ENCODE data around the gene GABRB2. TPM values are rescaled to one million over a fixed set of nuclear protein-coding genes. Genes with fewer than 3 reads are reported as not detected.

Gene GABRB2
- total and polyA plus RNA-seq, 2 of the 13 experiments (the other 11 are each of a cell fraction or from before 2014, with no cell fraction given), result 0.01 TPM; not detected in 1

DNA sequence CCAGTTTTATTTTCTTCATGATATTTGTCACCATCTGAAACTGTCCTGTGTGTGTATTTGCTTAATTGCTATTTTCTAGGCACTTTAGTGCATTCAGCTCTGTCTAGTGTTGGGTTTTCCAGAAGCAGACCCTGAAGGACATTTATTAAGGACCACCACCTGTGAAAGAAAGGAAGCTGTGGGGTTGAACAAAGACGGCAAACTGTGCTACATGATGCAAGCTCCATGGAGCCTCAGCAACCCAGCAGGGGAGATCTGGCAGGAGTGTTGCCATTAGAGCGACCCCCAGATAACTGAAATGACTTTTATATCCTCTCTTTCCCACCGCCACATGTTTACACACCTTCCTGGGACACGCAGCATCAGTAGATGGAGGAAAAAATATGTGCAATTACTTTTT is 125.5 kb downstream of the GABRB2 start:
- ChIA-PET CTCF (ENCODE audit: low intra/inter-chr PET ratio, low total read pairs) (no interaction called here), POLR2A (no interaction called here)
- Histone ChIP-seq H3K4me2 (ENCODE audit: low read depth, low read length) (no peak overlapping the region), H3K79me2 (ENCODE audit: insufficient read depth, low read length) (no peaks in the 10 kb centered on the region), H3K9ac (ENCODE audit: insufficient read depth, low read depth, low read length) (no peak overlapping the region), H3K4me3 (replicated peaks in 1 of 3; ENCODE audit: insufficient read depth in 1 of 3, low read depth in 2 of 3, low read length in 3 of 3) (no peak overlapping the region), H2AFZ (ENCODE audit: low read length) (no peak overlapping the region), H3K27ac (ENCODE audit: extremely low read length, insufficient read depth, low read length) (no peak overlapping the region), H4K20me1 (ENCODE audit: insufficient read depth, low read length) (no peaks in the 10 kb centered on the region), H3K36me3 (replicated peaks in 1 of 2; ENCODE audit: control insufficient read depth in 1 of 2, insufficient read depth in 2 of 2, low read length in 2 of 2) (no peaks in the 10 kb centered on the region), H3K9me3 (ENCODE audit: low read length) (no peaks in the 10 kb centered on the region), H3K27me3 (ENCODE audit: control insufficient read depth in 1 of 2, insufficient read depth in 2 of 2, low read length in 2 of 2) (no peaks in the 10 kb centered on the region; a peak in 1 of 5 replicates), H3K4me1 (ENCODE audit: insufficient read depth, low read length) (no peaks in the 10 kb centered on the region)
- WGBS (ENCODE audit: low lambda C conversion rate), result 11% methylated on average over 4 of the region's 4 CpGs
- intact Hi-C loops (cut with micrococcal nuclease; ENCODE audit: unreplicated experiment) (no loop called here), in situ Hi-C loops (cut with HindIII; ENCODE audit: extremely low pct_ligation_motif_present, low pct_unique_long_range_greater_than_20kb) (no loop called here)
- FAIRE-seq (no peak), DNase-seq (ENCODE audit: low spot score) (no peak), ATAC-seq (no peak)
- no TSS peak for BruUV-seq (replicated peaks)
- TF ChIP-seq NBN (conservative IDR thresholded peaks at IDR 0.05) (no peak), HES4 (CRISPR knock-in tag; IDR thresholded peaks at IDR 0.05; ENCODE audit: borderline replicate concordance) (no peak), KLF6 (CRISPR knock-in tag; IDR thresholded peaks at IDR 0.05) (no peak), NFATC3 (CRISPR knock-in tag; IDR thresholded peaks at IDR 0.05) (no peak), U2AF1 (optimal IDR thresholded peaks at IDR 0.05; ENCODE audit: low read depth, low read length) (no peak), ZNF557 (CRISPR knock-in tag; IDR thresholded peaks at IDR 0.05) (no peak), POLR2A (IDR thresholded peaks at IDR 0.05; ENCODE audit: insufficient read depth in 1 of 2, low read depth in 2 of 2, low read length in 2 of 2) (no peak), ARID2 (CRISPR knock-in tag; IDR thresholded peaks at IDR 0.05; ENCODE audit: borderline replicate concordance) (no peak), SOX5 (CRISPR knock-in tag; IDR thresholded peaks at IDR 0.05; ENCODE audit: borderline replicate concordance) (no peak), ZMAT3 (CRISPR knock-in tag; conservative IDR thresholded peaks at IDR 0.05) (no peak), NFKBIZ (CRISPR knock-in tag; IDR thresholded peaks at IDR 0.05) (no peak)
- TF ChIP-seq, protein P1, sequence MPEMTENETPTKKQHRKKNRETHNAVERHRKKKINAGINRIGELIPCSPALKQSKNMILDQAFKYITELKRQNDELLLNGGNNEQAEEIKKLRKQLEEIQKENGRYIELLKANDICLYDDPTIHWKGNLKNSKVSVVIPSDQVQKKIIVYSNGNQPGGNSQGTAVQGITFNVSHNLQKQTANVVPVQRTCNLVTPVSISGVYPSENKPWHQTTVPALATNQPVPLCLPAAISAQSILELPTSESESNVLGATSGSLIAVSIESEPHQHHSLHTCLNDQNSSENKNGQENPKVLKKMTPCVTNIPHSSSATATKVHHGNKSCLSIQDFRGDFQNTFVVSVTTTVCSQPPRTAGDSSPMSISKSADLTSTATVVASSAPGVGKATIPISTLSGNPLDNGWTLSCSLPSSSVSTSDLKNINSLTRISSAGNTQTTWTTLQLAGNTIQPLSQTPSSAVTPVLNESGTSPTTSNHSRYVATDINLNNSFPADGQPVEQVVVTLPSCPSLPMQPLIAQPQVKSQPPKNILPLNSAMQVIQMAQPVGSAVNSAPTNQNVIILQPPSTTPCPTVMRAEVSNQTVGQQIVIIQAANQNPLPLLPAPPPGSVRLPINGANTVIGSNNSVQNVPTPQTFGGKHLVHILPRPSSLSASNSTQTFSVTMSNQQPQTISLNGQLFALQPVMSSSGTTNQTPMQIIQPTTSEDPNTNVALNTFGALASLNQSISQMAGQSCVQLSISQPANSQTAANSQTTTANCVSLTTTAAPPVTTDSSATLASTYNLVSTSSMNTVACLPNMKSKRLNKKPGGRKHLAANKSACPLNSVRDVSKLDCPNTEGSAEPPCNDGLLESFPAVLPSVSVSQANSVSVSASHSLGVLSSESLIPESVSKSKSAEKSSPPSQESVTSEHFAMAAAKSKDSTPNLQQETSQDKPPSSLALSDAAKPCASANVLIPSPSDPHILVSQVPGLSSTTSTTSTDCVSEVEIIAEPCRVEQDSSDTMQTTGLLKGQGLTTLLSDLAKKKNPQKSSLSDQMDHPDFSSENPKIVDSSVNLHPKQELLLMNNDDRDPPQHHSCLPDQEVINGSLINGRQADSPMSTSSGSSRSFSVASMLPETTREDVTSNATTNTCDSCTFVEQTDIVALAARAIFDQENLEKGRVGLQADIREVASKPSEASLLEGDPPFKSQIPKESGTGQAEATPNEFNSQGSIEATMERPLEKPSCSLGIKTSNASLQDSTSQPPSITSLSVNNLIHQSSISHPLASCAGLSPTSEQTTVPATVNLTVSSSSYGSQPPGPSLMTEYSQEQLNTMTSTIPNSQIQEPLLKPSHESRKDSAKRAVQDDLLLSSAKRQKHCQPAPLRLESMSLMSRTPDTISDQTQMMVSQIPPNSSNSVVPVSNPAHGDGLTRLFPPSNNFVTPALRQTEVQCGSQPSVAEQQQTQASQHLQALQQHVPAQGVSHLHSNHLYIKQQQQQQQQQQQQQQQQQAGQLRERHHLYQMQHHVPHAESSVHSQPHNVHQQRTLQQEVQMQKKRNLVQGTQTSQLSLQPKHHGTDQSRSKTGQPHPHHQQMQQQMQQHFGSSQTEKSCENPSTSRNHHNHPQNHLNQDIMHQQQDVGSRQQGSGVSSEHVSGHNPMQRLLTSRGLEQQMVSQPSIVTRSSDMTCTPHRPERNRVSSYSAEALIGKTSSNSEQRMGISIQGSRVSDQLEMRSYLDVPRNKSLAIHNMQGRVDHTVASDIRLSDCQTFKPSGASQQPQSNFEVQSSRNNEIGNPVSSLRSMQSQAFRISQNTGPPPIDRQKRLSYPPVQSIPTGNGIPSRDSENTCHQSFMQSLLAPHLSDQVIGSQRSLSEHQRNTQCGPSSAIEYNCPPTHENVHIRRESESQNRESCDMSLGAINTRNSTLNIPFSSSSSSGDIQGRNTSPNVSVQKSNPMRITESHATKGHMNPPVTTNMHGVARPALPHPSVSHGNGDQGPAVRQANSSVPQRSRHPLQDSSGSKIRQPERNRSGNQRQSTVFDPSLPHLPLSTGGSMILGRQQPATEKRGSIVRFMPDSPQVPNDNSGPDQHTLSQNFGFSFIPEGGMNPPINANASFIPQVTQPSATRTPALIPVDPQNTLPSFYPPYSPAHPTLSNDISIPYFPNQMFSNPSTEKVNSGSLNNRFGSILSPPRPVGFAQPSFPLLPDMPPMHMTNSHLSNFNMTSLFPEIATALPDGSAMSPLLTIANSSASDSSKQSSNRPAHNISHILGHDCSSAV (CRISPR knock-in tag; IDR thresholded peaks at IDR 0.05; ENCODE audit: borderline replicate concordance), result no peak
- TF ChIP-seq, protein P2, sequence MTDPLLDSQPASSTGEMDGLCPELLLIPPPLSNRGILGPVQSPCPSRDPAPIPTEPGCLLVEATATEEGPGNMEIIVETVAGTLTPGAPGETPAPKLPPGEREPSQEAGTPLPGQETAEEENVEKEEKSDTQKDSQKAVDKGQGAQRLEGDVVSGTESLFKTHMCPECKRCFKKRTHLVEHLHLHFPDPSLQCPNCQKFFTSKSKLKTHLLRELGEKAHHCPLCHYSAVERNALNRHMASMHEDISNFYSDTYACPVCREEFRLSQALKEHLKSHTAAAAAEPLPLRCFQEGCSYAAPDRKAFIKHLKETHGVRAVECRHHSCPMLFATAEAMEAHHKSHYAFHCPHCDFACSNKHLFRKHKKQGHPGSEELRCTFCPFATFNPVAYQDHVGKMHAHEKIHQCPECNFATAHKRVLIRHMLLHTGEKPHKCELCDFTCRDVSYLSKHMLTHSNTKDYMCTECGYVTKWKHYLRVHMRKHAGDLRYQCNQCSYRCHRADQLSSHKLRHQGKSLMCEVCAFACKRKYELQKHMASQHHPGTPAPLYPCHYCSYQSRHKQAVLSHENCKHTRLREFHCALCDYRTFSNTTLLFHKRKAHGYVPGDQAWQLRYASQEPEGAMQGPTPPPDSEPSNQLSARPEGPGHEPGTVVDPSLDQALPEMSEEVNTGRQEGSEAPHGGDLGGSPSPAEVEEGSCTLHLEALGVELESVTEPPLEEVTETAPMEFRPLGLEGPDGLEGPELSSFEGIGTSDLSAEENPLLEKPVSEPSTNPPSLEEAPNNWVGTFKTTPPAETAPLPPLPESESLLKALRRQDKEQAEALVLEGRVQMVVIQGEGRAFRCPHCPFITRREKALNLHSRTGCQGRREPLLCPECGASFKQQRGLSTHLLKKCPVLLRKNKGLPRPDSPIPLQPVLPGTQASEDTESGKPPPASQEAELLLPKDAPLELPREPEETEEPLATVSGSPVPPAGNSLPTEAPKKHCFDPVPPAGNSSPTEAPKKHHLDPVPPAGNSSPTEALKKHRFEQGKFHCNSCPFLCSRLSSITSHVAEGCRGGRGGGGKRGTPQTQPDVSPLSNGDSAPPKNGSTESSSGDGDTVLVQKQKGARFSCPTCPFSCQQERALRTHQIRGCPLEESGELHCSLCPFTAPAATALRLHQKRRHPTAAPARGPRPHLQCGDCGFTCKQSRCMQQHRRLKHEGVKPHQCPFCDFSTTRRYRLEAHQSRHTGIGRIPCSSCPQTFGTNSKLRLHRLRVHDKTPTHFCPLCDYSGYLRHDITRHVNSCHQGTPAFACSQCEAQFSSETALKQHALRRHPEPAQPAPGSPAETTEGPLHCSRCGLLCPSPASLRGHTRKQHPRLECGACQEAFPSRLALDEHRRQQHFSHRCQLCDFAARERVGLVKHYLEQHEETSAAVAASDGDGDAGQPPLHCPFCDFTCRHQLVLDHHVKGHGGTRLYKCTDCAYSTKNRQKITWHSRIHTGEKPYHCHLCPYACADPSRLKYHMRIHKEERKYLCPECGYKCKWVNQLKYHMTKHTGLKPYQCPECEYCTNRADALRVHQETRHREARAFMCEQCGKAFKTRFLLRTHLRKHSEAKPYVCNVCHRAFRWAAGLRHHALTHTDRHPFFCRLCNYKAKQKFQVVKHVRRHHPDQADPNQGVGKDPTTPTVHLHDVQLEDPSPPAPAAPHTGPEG (CRISPR knock-in tag; IDR thresholded peaks at IDR 0.05), result no peak
